Fibroblast of villous mesenchyme (primary cell): ENCODE measurements around the gene SWT1. TPM values are rescaled to one million over a fixed set of nuclear protein-coding genes. Genes with fewer than 3 reads are reported as not detected.

ENCODE experiments used
- DNase-seq: peaks from one replicate; pipeline ENCODE4 v3.0.0-alpha.2; 2010; ENCODE audit warnings: low read depth
- H3K4me3 ChIP-seq: 2 replicates; pipeline ENCODE4 v1.5.1; 2011; ENCODE audit warnings: low read depth, mild to moderate bottlenecking, low read length
- total RNA-seq: library from RNA; depleted of rRNA; stranded (reverse); fragments of >200 nt; gene quantifications from 2 replicates; pipeline ENCODE4 v1.2.3, GENCODE V29; 2012
- TF ChIP-seq, protein P1 (sequence below): IDR thresholded peaks from 2 replicates; pipeline ENCODE4 v1.5.1; 2012; ENCODE audit warnings: low read depth, mild to moderate bottlenecking, low read length; ENCODE audit not compliant: insufficient read depth

The SWT1 gene
- total RNA-seq, 1 donor, result 5.2 TPM

DNA sequence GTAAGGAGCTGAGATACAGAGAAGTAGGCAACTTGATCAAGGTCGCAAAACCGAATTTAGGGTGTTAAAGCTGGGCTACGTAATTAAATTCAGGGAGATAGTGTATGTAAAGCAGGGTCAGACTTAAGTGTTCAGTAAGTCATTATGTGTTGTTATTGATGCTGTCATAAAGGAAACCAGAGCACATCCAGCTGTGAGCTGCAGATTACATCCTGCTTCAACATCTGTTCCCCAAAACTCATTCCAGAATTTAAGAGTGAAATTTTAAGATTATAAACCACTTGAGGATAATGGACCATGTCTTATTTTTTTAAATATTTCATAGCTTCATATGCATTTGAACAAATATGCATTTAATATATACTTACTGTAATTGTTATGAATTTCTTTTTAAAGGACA lies 110.3 kb downstream of the SWT1 start:
- DNase-seq, result no peak
- TF ChIP-seq, protein P1, sequence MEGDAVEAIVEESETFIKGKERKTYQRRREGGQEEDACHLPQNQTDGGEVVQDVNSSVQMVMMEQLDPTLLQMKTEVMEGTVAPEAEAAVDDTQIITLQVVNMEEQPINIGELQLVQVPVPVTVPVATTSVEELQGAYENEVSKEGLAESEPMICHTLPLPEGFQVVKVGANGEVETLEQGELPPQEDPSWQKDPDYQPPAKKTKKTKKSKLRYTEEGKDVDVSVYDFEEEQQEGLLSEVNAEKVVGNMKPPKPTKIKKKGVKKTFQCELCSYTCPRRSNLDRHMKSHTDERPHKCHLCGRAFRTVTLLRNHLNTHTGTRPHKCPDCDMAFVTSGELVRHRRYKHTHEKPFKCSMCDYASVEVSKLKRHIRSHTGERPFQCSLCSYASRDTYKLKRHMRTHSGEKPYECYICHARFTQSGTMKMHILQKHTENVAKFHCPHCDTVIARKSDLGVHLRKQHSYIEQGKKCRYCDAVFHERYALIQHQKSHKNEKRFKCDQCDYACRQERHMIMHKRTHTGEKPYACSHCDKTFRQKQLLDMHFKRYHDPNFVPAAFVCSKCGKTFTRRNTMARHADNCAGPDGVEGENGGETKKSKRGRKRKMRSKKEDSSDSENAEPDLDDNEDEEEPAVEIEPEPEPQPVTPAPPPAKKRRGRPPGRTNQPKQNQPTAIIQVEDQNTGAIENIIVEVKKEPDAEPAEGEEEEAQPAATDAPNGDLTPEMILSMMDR, result no peak
- no peak overlapping the region for H3K4me3 ChIP-seq

DNA sequence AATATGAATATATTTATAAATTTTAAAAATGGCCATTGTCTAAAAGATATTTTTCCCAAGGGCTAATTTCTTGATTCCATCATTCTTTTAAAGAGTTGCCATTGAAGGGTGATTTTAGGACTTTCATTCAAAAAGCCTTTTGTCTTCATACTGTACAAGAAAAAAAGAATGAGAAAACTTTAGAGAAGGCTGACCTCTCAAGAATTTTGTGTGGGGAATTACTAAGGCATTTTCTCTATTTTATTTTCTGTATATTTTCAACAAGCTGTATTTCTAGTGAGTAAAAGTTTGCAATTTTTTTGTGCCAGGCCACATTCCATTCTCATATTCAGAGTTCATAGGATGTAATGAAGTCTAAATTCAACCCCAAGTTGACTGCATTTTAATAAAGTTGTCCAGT lies 110.7 kb downstream of the SWT1 start:
- H3K4me3 ChIP-seq, result no peak overlapping the region
- no peak for DNase-seq
- TF ChIP-seq, protein P1, result no peak

DNA sequence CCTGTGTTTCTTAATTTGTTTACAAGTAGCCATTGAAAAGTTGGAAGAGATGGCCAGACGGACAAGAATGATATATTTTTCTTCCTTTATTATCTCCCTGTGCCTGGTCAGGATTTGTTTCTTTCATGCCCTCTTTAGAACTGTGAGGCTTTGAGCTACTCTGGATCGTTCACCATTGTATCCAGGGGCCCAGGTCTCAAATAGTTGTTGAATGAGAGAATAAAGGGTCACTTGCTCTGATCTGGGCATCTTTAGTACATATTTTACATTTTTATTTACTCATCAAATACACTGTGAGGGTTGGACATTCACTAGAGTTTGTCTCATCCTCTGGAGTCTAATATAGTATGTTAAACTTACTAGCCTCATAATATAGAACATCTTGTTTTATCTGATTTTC lies 111.4 kb downstream of the SWT1 start:
- no peak overlapping the region for H3K4me3 ChIP-seq
- no peak for DNase-seq
- TF ChIP-seq, protein P1, result no peak

DNA sequence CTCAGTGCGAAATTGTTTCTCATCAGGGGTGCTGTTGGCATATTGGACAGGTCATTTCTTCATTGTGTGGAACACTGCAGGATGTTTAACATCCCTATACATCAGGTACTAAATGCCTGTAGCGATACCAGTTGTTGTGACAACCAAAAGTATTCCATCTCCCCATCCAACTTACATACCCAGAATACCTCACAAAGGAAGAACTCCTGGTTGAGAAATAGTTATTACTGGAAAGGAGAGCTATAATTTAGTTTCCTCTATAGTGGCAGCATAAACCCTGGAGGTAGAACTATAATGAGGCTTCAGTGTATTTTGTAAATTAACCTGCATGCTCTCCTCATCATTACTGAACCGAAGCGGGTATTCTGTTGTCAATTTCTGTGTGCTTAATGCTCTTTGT lies 115.0 kb downstream of the SWT1 start:
- TF ChIP-seq, protein P1, result no peak
- DNase-seq, result no peak
- H3K4me3 ChIP-seq, result no peak overlapping the region

DNA sequence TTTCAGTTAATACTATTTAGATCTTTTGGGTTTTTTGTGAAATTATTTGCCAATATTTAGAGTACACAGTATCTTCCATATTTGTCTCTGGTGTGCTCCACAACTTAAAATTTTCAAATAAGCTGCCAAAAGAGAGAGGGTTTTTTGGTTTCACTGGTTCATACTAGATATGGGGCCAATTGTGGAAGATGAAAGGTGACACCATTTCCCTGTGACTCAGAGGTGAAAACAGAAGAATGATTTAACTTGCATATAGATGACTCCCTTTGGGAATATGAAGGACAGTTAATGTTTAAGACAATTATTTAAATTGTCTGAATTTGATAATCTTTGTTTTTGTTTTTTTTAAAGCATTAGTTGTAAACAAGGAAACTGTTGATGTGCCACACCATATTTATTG lies 122.6 kb downstream of the SWT1 start:
- DNase-seq, result no peak
- H3K4me3 ChIP-seq, result no peak overlapping the region
- TF ChIP-seq, protein P1, result no peak

DNA sequence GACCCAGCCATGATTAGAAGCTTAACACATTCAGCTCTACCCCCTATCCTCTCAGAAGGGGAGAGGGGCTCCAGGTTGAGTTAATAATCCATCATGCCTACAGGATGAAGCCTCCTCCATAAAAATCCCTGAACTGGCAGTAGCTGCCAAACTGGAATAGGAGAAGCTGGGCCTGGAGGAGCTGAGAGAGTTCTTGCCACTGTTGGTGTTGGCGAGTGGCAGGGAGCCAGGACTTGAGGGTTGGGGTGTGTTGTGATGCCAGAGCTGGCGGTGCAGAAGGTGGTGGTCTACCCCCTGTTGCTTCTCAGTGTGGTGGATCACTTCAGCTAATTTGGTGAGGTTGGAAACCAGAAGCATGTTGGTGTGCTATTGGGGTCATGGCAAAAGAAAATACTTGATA lies 123.6 kb downstream of the SWT1 start:
- TF ChIP-seq, protein P1, result no peak
- H3K4me3 ChIP-seq, result no peak overlapping the region
- no peak for DNase-seq

DNA sequence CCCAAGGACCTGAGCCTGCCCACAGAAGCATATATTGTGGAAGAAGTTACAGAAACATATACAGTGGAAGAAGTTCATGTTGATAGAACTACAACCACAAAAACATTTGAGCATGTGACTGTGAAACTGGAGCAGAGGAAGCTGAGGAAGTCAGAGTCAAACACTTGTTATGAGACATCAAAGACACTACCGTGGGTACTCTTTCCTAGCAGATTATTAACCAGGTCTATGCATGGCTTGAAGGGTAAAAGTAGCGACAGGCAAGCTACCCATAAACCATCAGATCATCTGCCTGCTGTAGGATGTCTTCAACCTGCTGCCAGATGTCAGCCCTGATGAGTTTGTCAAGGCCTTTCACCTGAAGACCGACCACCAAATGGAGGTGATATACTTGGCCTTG lies 124.3 kb downstream of the SWT1 start:
- no peak for DNase-seq
- no peak overlapping the region for H3K4me3 ChIP-seq
- TF ChIP-seq, protein P1, result no peak
